A673 (cell line): Measurements from ENCODE around the gene PTPN18. TPM values are rescaled to one million over a fixed set of nuclear protein-coding genes. Genes with fewer than 3 reads are reported as not detected.

Experiments used
- BruUV-seq: library from RNA; stranded (reverse); fragments of 400-500 nt; replicated peaks from 2 replicates; lab custom pipeline; 2021; lab: Mats Ljungman, UMichigan
- CTCF ChIA-PET: fragments of 300-600 bp; sonication (Branson Sonifier 250); formaldehyde crosslinking; loops from one replicate; lab custom pipeline; 2022; ENCODE audit warnings: antibody characterized with exemption; lab: Charles Lee
- POLR2A ChIA-PET: fragments of 300-600 bp; sonication (Branson Sonifier 250); formaldehyde crosslinking; loops from one replicate; lab custom pipeline; 2022; ENCODE audit warnings: antibody characterized with exemption; ENCODE audit not compliant: low non-redundant PET; lab: Charles Lee
- DNase-seq: peaks from one replicate; pipeline ENCODE4 v3.0.0-alpha.2; 2015; ENCODE audit warnings: low spot score
- H3K27ac ChIP-seq: fragments of 200-600 bp; sonication (generic); 2 replicates; pipeline ENCODE4 v1.5.1; 2016; ENCODE audit warnings: mixed run types, low read depth, mild to moderate bottlenecking, mixed read lengths, antibody characterized with exemption, low read length; ENCODE audit not compliant: poor library complexity, severe bottlenecking
- H3K27me3 ChIP-seq: fragments of 200-600 bp; sonication (generic); replicated peaks from 2 replicates; pipeline ENCODE4 v1.6.1; 2017; ENCODE audit warnings: mixed run types, low read depth, mild to moderate bottlenecking, mixed read lengths, antibody characterized with exemption, low read length; ENCODE audit not compliant: insufficient read depth, poor library complexity
- H3K36me3 ChIP-seq: fragments of 200-600 bp; sonication (generic); 2 replicates; pipeline ENCODE4 v1.6.1; 2016; ENCODE audit warnings: mixed run types, mild to moderate bottlenecking, mixed read lengths, antibody characterized with exemption, low read length; ENCODE audit not compliant: insufficient read depth, poor library complexity, severe bottlenecking
- H3K4me1 ChIP-seq: fragments of 200-600 bp; sonication (generic); 2 replicates; pipeline ENCODE4 v1.6.1; 2017; ENCODE audit warnings: mixed run types, mild to moderate bottlenecking, mixed read lengths, antibody characterized with exemption, low read length; ENCODE audit not compliant: insufficient read depth, poor library complexity, severe bottlenecking
- H3K4me3 ChIP-seq: fragments of 200-600 bp; sonication (generic); 2 replicates; pipeline ENCODE4 v1.5.1; 2016; ENCODE audit warnings: low read depth, mixed run types, mild to moderate bottlenecking, mixed read lengths, low read length; ENCODE audit not compliant: poor library complexity, severe bottlenecking
- H3K9me3 ChIP-seq: fragments of 200-600 bp; sonication (generic); 2 replicates; pipeline ENCODE4 v1.6.1; 2016; ENCODE audit warnings: mixed run types, low read depth, mild to moderate bottlenecking, mixed read lengths, antibody characterized with exemption, low read length; ENCODE audit not compliant: poor library complexity, severe bottlenecking
- CTCF ChIP-seq: fragments of 300-800, 200-600 bp; sonication (generic); conservative IDR thresholded peaks from 2 replicates; pipeline ENCODE4 v1.5.1; 2017; ENCODE audit warnings: low read depth, mild to moderate bottlenecking, antibody characterized with exemption, low read length, moderate library complexity, mixed read lengths
- EZH2 ChIP-seq: fragments of 200-600 bp; sonication (generic); IDR thresholded peaks from 2 replicates; pipeline ENCODE4 v1.6.1; 2017; ENCODE audit warnings: borderline replicate concordance, low read depth, mild to moderate bottlenecking, mixed read lengths, antibody characterized with exemption, low read length; ENCODE audit not compliant: poor library complexity, severe bottlenecking
- intact Hi-C: fragments of 100-400 bp; cut with micrococcal nuclease; formaldehyde crosslinking; loops from one replicate; pipeline ENCODE4 v1.10.0; 2022; ENCODE audit not compliant: unreplicated experiment
- total RNA-seq: library from RNA; stranded (reverse); gene quantifications from 2 replicates; pipeline ENCODE4 v1.2.3, GENCODE V29; 2021

Gene PTPN18
- total RNA-seq, 1 experiment from 2014 or later: 3.2 TPM

DNA sequence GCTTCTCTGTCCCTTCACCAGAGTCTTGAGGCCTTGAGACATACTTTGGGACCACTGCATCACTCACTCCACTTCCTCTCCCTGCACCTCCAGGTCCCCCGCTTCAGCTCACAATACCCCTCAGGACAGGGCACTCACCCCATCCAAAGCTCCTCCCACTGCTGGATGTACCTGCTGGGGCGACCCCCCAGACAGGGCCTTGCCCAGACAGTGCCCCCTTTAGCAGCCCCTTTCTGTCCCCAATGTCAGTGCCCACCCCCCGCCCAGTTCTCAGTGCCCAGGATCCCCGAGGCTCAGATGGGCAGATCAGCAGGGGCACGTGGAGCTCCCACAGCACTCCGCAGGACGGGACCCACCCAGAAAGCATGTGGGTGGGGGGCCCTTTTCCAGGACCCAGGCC lies 37.0 kb upstream of the PTPN18 start:
- intact Hi-C loops: no loop called here
- H3K36me3 ChIP-seq: no peaks in the 10 kb centered on the region
- no peak for TF ChIP-seq EZH2
- TF ChIP-seq CTCF: no peak
- H3K9me3 ChIP-seq: no peaks in the 10 kb centered on the region
- no TSS peak for BruUV-seq
- no peaks in the 10 kb centered on the region for H3K4me1 ChIP-seq
- POLR2A ChIA-PET: no interaction called here
- CTCF ChIA-PET: no interaction called here
- H3K4me3 ChIP-seq: no peak overlapping the region
- H3K27ac ChIP-seq: no peak overlapping the region
- no peak for DNase-seq
- peaks cover 18% of the 10 kb centered on the region for H3K27me3 ChIP-seq

- ChIA-PET CTCF (no interaction called here), POLR2A (no interaction called here)
- H3K27ac ChIP-seq: no peak overlapping the region
- TF ChIP-seq EZH2 (no peak), CTCF (no peak)
- H3K9me3 ChIP-seq: no peaks in the 10 kb centered on the region
- intact Hi-C loops: no loop called here
- H3K36me3 ChIP-seq: no peaks in the 10 kb centered on the region
- H3K4me3 ChIP-seq: no peak overlapping the region
- no TSS peak for BruUV-seq
- DNase-seq: no peak
- no peaks in the 10 kb centered on the region for H3K4me1 ChIP-seq
- peaks cover 25% of the 10 kb centered on the region for H3K27me3 ChIP-seq
These were observed 36.3 kb upstream of the PTPN18 start for GRCh38 chr2:130319536-130319935.

DNA sequence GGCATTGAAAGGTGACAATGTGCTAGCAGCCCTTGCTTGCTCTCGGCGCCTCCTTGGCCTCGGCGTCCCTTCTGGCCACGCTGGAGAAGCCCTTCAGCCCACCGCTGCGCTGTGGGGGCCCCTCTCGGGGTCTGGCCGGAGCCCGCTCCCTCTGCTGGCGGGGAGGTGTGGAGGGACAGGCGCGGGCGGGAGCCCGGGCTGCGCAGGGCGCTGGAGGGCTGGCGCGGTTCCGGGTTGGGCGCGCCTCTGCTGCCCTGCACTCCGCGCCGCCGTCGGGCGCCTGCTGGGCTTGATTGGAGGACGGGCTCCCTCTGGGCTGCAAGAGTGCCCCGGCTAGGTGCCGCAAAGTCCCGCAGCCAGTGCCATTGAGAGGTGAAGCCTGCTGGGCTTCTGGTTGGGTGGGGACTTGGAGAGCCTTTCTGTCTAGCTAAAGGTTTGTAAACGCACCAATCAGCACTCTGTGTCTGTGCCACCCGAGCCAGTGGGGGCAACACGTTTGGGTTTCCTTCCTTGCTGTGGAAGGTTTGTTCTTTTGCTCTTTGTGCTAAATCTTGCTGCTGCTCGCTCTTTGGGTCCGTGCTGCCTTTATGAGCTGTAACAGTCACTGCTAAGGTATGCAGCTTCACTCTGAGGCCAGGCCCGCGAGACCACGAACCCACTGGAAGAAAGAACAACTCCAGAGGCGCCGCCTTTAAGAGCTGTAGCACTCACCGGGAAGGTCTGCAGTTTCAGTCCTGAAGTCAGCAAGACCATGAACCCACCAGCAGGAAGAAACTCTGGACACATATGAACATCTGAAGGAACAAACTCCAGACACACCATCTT lies 27.9 kb upstream of the PTPN18 start:
- no peak for DNase-seq
- POLR2A ChIA-PET: no interaction called here
- peaks cover 84% of the 10 kb centered on the region for H3K27me3 ChIP-seq
- CTCF ChIA-PET: no interaction called here
- H3K4me1 ChIP-seq: no peaks in the 10 kb centered on the region
- BruUV-seq: no TSS peak
- H3K36me3 ChIP-seq: no peaks in the 10 kb centered on the region
- H3K27ac ChIP-seq: no peak overlapping the region
- no peak for TF ChIP-seq EZH2
- no peak for TF ChIP-seq CTCF
- intact Hi-C loops: no loop called here
- H3K9me3 ChIP-seq: no peaks in the 10 kb centered on the region
- H3K4me3 ChIP-seq: no peak overlapping the region
